Right atrium auricular region (tissue), 2 donors: ENCODE data around the gene HSH2D. TPM values are rescaled to one million over a fixed set of nuclear protein-coding genes. Genes with fewer than 3 reads are reported as not detected.

ENCODE experiments used
- DNase-seq: peaks from one replicate; pipeline ENCODE4 v3.0.0-alpha.2; 2019; ENCODE audit warnings: low spot score
- H3K27ac ChIP-seq, 2 donors: fragments of 200-600 bp; sonication (generic); 1 replicate in 1 of 2; 2 replicates in 1 of 2; pipeline ENCODE4 v1.5.1; 2016 to 2019
- H3K27me3 ChIP-seq, 2 donors: fragments of 200-600 bp; sonication (generic); one replicate each; pipeline versions ENCODE4 v1.5.1 to v1.6.0; 2017 to 2019
- H3K36me3 ChIP-seq: fragments of 200-600 bp; sonication (generic); one replicate; pipeline ENCODE4 v1.5.1; 2016
- H3K4me1 ChIP-seq, 2 donors: fragments of 200-600 bp; sonication (generic); one replicate each; pipeline versions ENCODE4 v1.5.1 to v1.6.0; 2017 to 2019
- H3K4me3 ChIP-seq, 2 donors: fragments of 200-600 bp; sonication (generic); 1 replicate in 1 of 2; 2 replicates in 1 of 2; pipeline ENCODE4 v1.5.1; 2017 to 2019; ENCODE audit warnings: mild to moderate bottlenecking in 1 of 2, moderate library complexity in 1 of 2
- H3K9me3 ChIP-seq, 2 donors: fragments of 200-600 bp; sonication (generic); one replicate each; pipeline ENCODE4 v1.5.1; 2019
- CTCF ChIP-seq, 2 donors: fragments of 200-600 bp; sonication (generic); IDR thresholded peaks; one replicate each; pipeline ENCODE4 v1.5.1; 2019; ENCODE audit warnings: antibody characterized with exemption in 2 of 2
- total RNA-seq, 2 donors: library from RNA; depleted of rRNA; stranded (reverse); fragments of >200 nt; gene quantifications; one replicate each; pipeline ENCODE4 v1.1.0, GENCODE V29; 2016

The HSH2D gene
- total RNA-seq, 2 donors from 2014 or later = 1.1 TPM; not detected in 1

GRCh38 chr19:16160943-16161560 lies 17.6 kb downstream of the HSH2D start:
- Histone ChIP-seq H3K27me3 (no peaks in the 10 kb centered on the region), H3K27ac (no peak overlapping the region), H3K4me3 (no peak overlapping the region), H3K9me3 (no peaks in the 10 kb centered on the region), H3K4me1 (no peaks in the 10 kb centered on the region), H3K36me3 (no peaks in the 10 kb centered on the region)
- no peak for TF ChIP-seq CTCF (IDR thresholded peaks at IDR 0.05)
- DNase-seq = no peak

- H3K4me1 ChIP-seq = no peaks in the 10 kb centered on the region
- no peak for DNase-seq
- H3K9me3 ChIP-seq = no peaks in the 10 kb centered on the region
- H3K27ac ChIP-seq = no peak overlapping the region
- H3K27me3 ChIP-seq = no peaks in the 10 kb centered on the region
- H3K4me3 ChIP-seq = no peak overlapping the region
- TF ChIP-seq CTCF (IDR thresholded peaks at IDR 0.05) = no peak
- no peaks in the 10 kb centered on the region for H3K36me3 ChIP-seq
Measured at GRCh38 chr19:16161840-16162239, 18.4 kb downstream of the HSH2D start.

GRCh38 chr19:16164222-16164890 lies 20.9 kb downstream of the HSH2D start:
- no peak overlapping the region for H3K4me3 ChIP-seq
- no peak for TF ChIP-seq CTCF (IDR thresholded peaks at IDR 0.05)

GRCh38 chr19:16166417-16166816 lies 22.9 kb downstream of the HSH2D start:
- no peaks in the 10 kb centered on the region for H3K36me3 ChIP-seq
- no peak overlapping the region for H3K4me3 ChIP-seq
- H3K27me3 ChIP-seq = no peaks in the 10 kb centered on the region
- TF ChIP-seq CTCF (IDR thresholded peaks at IDR 0.05) = no peak
- no peaks in the 10 kb centered on the region for H3K9me3 ChIP-seq
- no peak overlapping the region for H3K27ac ChIP-seq
- H3K4me1 ChIP-seq = no peaks in the 10 kb centered on the region
- DNase-seq = no peak

More at GRCh38 chr19:16164222-16164890, 20.9 kb downstream of the HSH2D start:
- Histone ChIP-seq H3K4me1 (no peaks in the 10 kb centered on the region), H3K9me3 (no peaks in the 10 kb centered on the region), H3K36me3 (no peaks in the 10 kb centered on the region), H3K27ac (no peak overlapping the region), H3K27me3 (no peaks in the 10 kb centered on the region)
- no peak for DNase-seq

- Histone ChIP-seq H3K9me3 (no peaks in the 10 kb centered on the region), H3K27me3 (no peaks in the 10 kb centered on the region), H3K4me3 (no peak overlapping the region), H3K36me3 (no peaks in the 10 kb centered on the region), H3K4me1 (no peaks in the 10 kb centered on the region), H3K27ac (no peak overlapping the region)
- no peak for DNase-seq
- TF ChIP-seq CTCF (IDR thresholded peaks at IDR 0.05) = no peak
Measured at GRCh38 chr19:16167055-16167454, 23.6 kb downstream of the HSH2D start.
